Raji (cell line): ENCODE data around the gene SLC43A1.

Source experiments
- POLR2A ChIP-seq: IDR thresholded peaks from 2 replicates; pipeline ENCODE4 v1.6.1; 2011; ENCODE audit warnings: low read depth, low read length, control low read depth; ENCODE audit not compliant: insufficient read depth

SLC43A1 gene

DNA sequence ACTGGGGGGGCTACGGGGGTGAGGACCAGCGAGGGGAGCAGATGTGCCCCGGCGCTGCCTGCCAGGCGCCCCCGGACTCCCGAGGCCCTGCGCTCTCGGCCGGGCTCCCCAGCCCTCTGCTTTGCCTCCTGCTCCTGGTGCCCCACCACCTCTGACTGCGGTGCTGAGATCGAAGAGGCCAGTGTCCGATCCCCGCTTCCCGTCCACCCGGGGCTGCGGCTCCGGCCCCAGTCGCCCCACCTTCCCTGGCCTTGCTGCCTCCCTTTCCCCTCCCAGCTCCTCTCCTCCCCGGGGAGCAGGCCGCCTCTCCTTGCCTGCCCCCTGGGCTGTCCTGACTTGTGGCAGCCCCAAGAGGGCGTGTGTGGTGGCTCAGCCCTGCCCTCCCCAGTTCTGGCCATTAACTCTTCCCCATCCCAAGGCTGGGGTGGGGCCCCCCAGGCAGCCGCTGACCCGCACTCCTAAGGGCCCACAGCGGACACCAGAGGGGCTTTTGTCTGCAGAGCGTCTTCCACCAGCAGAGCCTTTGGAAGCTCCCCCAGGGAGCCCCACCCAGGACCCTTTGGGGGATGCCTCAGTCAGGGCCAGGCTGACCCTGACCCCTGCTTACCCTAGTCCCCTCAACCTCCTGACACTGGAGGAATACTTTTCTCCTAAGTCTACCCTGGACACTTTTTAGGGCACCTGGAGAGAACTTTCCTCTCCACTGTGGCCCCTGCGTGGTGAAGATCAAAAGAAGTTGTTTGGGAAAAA lies 38.6 kb downstream of the SLC43A1 start:
- no peak for TF ChIP-seq POLR2A

DNA sequence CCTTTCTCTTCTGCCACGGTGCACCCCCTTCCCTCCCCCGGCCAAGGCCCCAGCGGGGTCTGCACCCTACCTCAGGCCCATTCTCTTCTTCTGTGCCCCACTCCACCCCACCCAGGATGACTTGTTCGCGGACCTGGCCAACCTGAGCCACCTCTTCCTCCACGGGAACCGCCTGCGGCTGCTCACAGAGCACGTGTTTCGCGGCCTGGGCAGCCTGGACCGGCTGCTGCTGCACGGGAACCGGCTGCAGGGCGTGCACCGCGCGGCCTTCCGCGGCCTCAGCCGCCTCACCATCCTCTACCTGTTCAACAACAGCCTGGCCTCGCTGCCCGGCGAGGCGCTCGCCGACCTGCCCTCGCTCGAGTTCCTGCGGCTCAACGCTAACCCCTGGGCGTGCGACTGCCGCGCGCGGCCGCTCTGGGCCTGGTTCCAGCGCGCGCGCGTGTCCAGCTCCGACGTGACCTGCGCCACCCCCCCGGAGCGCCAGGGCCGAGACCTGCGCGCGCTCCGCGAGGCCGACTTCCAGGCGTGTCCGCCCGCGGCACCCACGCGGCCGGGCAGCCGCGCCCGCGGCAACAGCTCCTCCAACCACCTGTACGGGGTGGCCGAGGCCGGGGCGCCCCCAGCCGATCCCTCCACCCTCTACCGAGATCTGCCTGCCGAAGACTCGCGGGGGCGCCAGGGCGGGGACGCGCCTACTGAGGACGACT lies 39.3 kb downstream of the SLC43A1 start:
- TF ChIP-seq POLR2A = no peak

DNA sequence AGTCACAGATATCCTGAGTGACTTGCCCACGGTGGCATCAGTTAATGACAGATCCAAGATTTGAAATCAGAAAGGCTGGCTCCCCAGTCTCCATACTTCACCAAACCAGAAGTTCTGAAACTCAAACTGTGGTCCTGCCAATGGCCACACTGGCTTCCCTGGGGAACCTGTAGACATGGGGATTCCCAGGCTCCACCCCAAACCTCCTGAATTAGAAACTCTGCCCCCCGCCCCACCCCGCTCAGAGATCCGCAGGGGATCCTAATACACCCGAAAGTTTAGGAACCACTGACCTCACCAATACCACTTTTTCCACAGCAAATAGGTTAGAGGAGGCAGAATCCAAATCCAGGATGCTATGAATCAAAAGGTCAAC lies 39.8 kb downstream of the SLC43A1 start:
- TF ChIP-seq POLR2A = no peak

- no peak for TF ChIP-seq POLR2A
Measured at GRCh38 chr11:57475191-57475590, 40.3 kb downstream of the SLC43A1 start.

- no peak for TF ChIP-seq POLR2A
Measured at GRCh38 chr11:57474803-57475115, 40.7 kb downstream of the SLC43A1 start.

- no peak for TF ChIP-seq POLR2A
Measured at GRCh38 chr11:57474017-57474802, 41.3 kb downstream of the SLC43A1 start.

DNA sequence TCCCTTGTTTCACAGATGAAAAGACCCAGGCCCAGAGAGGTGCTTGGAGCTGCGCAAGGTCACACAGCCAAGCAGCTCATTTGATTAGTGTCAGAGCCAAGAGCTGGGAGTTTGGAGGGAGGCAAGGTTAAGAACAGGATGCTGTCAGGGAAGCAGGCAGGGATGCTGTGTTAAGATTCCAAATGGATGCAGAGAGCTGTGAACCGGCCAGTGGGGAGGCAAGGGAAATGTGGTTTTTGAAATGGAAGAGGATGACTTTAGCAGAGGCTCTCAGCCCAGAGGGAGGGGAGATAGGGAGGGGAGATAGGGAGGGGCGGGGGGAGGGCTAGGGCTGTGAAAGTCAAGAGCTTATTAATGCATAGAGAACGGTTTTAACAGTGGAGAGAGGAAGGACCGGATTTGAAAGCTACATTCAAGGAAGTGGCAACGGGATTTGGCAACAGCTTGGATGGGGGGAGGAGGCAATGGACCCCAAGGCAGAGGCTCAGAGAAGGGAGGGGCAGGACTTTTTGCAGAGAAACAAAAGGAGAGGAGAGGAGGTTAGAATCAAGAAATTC lies 42.1 kb downstream of the SLC43A1 start:
- no peak for TF ChIP-seq POLR2A

- no peak for TF ChIP-seq POLR2A
Measured at GRCh38 chr11:57471496-57471895, 44.0 kb downstream of the SLC43A1 start.

DNA sequence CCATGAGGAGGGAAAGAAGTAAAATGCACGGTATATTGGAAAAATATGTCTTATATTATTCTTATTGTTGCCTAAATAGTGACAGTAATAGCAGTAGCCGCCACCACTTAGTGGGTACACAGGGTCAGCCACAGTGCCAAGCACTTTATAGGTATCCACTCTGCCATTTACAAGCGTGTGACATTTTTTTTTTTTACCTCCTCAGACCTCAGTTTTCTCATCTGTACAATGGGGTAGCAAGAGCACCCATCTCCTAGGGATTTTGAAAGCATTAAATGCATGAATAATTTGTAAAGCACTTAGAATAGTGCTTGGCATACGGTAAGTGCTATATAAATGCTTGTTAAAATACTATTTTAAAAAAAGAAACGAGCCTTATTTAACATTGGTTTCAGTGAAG lies 46.2 kb downstream of the SLC43A1 start:
- no peak for TF ChIP-seq POLR2A

- TF ChIP-seq POLR2A = no peak
Measured at GRCh38 chr11:57468276-57468675, 47.2 kb downstream of the SLC43A1 start.

GRCh38 chr11:57467508-57468157 lies 47.9 kb downstream of the SLC43A1 start:
- no peak for TF ChIP-seq POLR2A

- TF ChIP-seq POLR2A = no peak
Measured at GRCh38 chr11:57466680-57467079, 48.8 kb downstream of the SLC43A1 start.

DNA sequence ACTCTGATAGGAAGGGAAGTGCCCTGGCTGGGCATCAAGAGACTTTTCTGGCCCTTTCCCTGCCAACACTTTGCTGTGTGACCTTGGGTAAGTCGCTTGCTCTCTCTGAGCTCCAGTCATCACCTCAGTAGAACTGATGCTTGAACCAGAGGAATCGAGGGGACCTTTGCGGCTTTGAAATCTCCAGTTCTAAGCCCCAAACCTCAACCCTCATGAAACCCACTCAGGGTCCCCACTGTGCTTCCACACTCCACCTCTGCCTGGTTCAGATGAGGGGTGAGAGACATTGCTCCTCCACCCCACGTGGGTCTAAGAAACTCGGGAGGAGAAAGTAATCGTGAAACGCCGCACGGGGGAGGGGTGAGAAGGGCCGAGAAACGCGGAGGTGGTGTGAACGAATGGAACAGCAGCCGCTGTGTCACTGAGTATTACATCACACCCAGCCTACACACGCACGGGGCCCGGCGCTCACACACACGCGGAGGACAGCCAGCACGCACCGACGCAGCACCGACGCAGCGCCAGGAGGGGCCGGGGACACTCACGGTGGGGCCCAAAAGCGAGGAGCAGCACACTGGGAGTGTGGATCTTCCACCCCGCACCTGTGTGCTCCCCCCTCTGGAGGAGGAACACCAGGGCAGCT lies 50.8 kb downstream of the SLC43A1 start:
- no peak for TF ChIP-seq POLR2A

GRCh38 chr11:57463671-57464538 lies 51.6 kb downstream of the SLC43A1 start:
- no peak for TF ChIP-seq POLR2A

GRCh38 chr11:57462597-57462996 lies 52.9 kb downstream of the SLC43A1 start:
- no peak for TF ChIP-seq POLR2A
